MM.1S (cell line): Measurements from ENCODE around the gene SAFB.

Experiments used
- EZH2phosphoT487 ChIP-seq: fragments of 300-600 bp; sonication (generic); IDR thresholded peaks from 2 replicates; pipeline ENCODE4 v1.6.1; 2018; ENCODE audit warnings: antibody characterized with exemption, low read length
- TF ChIP-seq, protein P1 (sequence below): fragments of 300-600 bp; sonication (generic); IDR thresholded peaks from 2 replicates; pipeline ENCODE4 v1.5.1; 2016; ENCODE audit warnings: antibody characterized with exemption, low read length, mixed read lengths

DNA sequence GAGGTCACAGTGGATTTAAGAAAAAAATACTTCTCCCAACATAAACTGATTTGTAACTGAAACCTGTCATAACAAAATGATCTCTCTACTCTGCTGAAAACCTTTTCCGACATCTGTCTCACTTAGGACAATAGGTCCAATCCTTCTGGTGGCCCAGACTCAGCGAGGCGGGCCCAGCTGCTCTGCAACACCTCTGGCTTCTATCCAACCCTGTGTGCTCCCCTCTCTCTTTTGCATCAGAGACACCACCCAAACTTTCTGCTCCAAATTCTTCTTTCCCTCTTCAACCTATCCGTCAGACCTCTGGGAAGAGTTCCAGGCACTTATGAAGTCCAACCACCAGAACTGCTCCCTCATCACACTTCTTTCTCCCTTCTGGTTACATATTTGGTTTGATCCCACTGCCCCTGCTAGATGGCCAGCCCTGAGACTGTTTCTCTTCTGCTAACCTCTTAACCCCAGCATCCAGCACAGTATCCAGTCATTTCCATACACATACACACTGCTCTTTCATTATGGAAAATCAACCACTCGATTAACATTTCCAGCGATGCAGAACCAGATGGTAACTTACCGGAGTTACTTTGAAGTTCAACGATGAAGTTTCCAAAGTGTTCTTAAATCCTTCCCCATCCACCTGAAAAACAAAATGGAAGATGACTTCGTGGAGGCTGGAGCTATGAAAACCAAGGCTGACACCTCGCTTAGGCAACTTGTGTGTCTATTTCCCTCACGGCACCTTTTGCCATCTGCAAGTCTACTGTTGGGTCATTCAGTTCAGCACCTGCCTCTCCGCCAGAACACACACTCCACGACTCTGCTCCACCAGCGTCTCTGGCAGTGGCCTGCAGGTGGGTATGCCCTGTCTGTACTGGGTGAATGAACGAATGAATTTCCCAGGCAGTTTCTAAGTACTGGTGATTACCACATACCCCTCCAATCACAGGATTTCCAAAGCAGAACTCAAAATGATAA lies 9.7 kb upstream of the SAFB start:
- TF ChIP-seq EZH2phosphoT487 = no peak
- TF ChIP-seq, protein P1, sequence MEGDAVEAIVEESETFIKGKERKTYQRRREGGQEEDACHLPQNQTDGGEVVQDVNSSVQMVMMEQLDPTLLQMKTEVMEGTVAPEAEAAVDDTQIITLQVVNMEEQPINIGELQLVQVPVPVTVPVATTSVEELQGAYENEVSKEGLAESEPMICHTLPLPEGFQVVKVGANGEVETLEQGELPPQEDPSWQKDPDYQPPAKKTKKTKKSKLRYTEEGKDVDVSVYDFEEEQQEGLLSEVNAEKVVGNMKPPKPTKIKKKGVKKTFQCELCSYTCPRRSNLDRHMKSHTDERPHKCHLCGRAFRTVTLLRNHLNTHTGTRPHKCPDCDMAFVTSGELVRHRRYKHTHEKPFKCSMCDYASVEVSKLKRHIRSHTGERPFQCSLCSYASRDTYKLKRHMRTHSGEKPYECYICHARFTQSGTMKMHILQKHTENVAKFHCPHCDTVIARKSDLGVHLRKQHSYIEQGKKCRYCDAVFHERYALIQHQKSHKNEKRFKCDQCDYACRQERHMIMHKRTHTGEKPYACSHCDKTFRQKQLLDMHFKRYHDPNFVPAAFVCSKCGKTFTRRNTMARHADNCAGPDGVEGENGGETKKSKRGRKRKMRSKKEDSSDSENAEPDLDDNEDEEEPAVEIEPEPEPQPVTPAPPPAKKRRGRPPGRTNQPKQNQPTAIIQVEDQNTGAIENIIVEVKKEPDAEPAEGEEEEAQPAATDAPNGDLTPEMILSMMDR = no peak
